GM18907 (cell line): ENCODE results near the gene CYP2F1.
"Not testable (repeated sequence)": the region's sequence is repeated elsewhere in the genome, so short reads cannot be mapped to it uniquely, and the experiment has no call there.

ENCODE experiments used
- ATAC-seq: cut with Tn5 transposase; IDR thresholded peaks from one replicate; pipeline ENCODE4 v1.9.1; 2021; ENCODE audit warnings: mild to moderate bottlenecking, moderate library complexity; ENCODE audit not compliant: unreplicated experiment

Gene CYP2F1

GRCh38 chr19:41114132-41114531, at the start of gene CYP2F1:
CYP2F1 (plus strand) TSS chr19:41114432; CDS start chr19:41116189, 1,757 bp downstream.
- no peak for ATAC-seq

- no peak for ATAC-seq
Observed at GRCh38 chr19:41064974-41065569, 49.2 kb upstream of the CYP2F1 start.

- no peak for ATAC-seq
Observed at GRCh38 chr19:41076286-41076685, 37.9 kb upstream of the CYP2F1 start.

GRCh38 chr19:41083516-41083915, 30.7 kb upstream of the CYP2F1 start:
- ATAC-seq = no peak

- ATAC-seq = no peak
Observed at GRCh38 chr19:41085748-41086415, 28.4 kb upstream of the CYP2F1 start.

- ATAC-seq = no peak
Observed at GRCh38 chr19:41088151-41088550, 26.1 kb upstream of the CYP2F1 start, which contains the start of gene CYP2A13. CYP2A13 (plus strand) TSS chr19:41088451; CDS start chr19:41088472, 21 bp downstream.

GRCh38 chr19:41089959-41090358, 24.3 kb upstream of the CYP2F1 start:
- ATAC-seq = no peak

GRCh38 chr19:41095703-41096102, 18.5 kb upstream of the CYP2F1 start:
- no peak for ATAC-seq

- ATAC-seq = no peak
Observed at GRCh38 chr19:41096353-41096752, 17.9 kb upstream of the CYP2F1 start.

- no peak for ATAC-seq
Observed at GRCh38 chr19:41097302-41097701, 16.9 kb upstream of the CYP2F1 start.

- ATAC-seq = no peak
Observed at GRCh38 chr19:41098762-41099161, 15.5 kb upstream of the CYP2F1 start.

GRCh38 chr19:41102210-41102609, 12.0 kb upstream of the CYP2F1 start:
- ATAC-seq = not testable (repeated sequence)

GRCh38 chr19:41106177-41106576, 8.1 kb upstream of the CYP2F1 start:
- ATAC-seq = no peak

- no peak for ATAC-seq
Observed at GRCh38 chr19:41111296-41111695, 2.9 kb upstream of the CYP2F1 start.

GRCh38 chr19:41111750-41112295, 2.4 kb upstream of the CYP2F1 start:
- no peak for ATAC-seq

- ATAC-seq = no peak
Observed at GRCh38 chr19:41112728-41113290, 1.4 kb upstream of the CYP2F1 start.

GRCh38 chr19:41116261-41116660, 2.0 kb downstream of the CYP2F1 start:
- ATAC-seq = no peak

- not testable (repeated sequence) for ATAC-seq
Observed at GRCh38 chr19:41120929-41121911, 7.0 kb downstream of the CYP2F1 start.

GRCh38 chr19:41122846-41123245, 8.6 kb downstream of the CYP2F1 start:
- ATAC-seq = not testable (repeated sequence)

GRCh38 chr19:41123716-41124294, 9.6 kb downstream of the CYP2F1 start:
- ATAC-seq = no peak
